Inflammatory macrophage treated with lipopolysaccharide for 4 hours (primary cell): ENCODE data around the gene LRRC8A.
"Not testable (repeated sequence)": the region's sequence is repeated elsewhere in the genome, so short reads cannot be mapped to it uniquely, and the experiment has no call there.

Experiments
- DNase-seq: peaks from one replicate; pipeline ENCODE4 v3.0.0-alpha.2; 2020

Gene LRRC8A

GRCh38 chr9:128870128-128870940 is 11.6 kb upstream of the LRRC8A start:
- no peak for DNase-seq

GRCh38 chr9:128870941-128871265 is 11.0 kb upstream of the LRRC8A start:
- not testable (repeated sequence) for DNase-seq

GRCh38 chr9:128877852-128878251 is 4.1 kb upstream of the LRRC8A start:
- no peak for DNase-seq

GRCh38 chr9:128882677-128883603 is 1.0 kb downstream of the LRRC8A start:
- DNase-seq = peak; percentile 69

GRCh38 chr9:128884164-128884563 is 2.2 kb downstream of the LRRC8A start:
- no peak for DNase-seq

- no peak for DNase-seq
These were observed 3.4 kb downstream of the LRRC8A start for GRCh38 chr9:128885376-128885775.

GRCh38 chr9:128885798-128886197 is 3.9 kb downstream of the LRRC8A start:
- no peak for DNase-seq

GRCh38 chr9:128886211-128886891 is 4.4 kb downstream of the LRRC8A start:
- no peak for DNase-seq

- DNase-seq = no peak
These were observed 5.1 kb downstream of the LRRC8A start for GRCh38 chr9:128887049-128887448.

GRCh38 chr9:128887914-128888350 is 6.0 kb downstream of the LRRC8A start:
- DNase-seq = no peak

GRCh38 chr9:128891321-128892220 is 9.6 kb downstream of the LRRC8A start:
- DNase-seq = no peak

- peak; percentile 57 for DNase-seq
These were observed 10.4 kb downstream of the LRRC8A start for GRCh38 chr9:128892221-128892921.

- no peak for DNase-seq
These were observed 11.4 kb downstream of the LRRC8A start for GRCh38 chr9:128893354-128893753.

- DNase-seq = no peak
These were observed 12.8 kb downstream of the LRRC8A start for GRCh38 chr9:128894764-128895163.

GRCh38 chr9:128895556-128895955 is 13.6 kb downstream of the LRRC8A start:
- no peak for DNase-seq

- DNase-seq = no peak
These were observed 16.4 kb downstream of the LRRC8A start for GRCh38 chr9:128898382-128898781.

- DNase-seq = no peak
These were observed 17.1 kb downstream of the LRRC8A start for GRCh38 chr9:128898845-128899565.

GRCh38 chr9:128899566-128900322 is 17.8 kb downstream of the LRRC8A start:
- peak; percentile 27 for DNase-seq

GRCh38 chr9:128901379-128901778 is 19.4 kb downstream of the LRRC8A start:
- DNase-seq = no peak

- no peak for DNase-seq
These were observed 19.9 kb downstream of the LRRC8A start for GRCh38 chr9:128901822-128902221.
